ENCODE measurements around the gene DOP1B. TPM values are rescaled to one million over a fixed set of nuclear protein-coding genes. Genes with fewer than 3 reads are reported as not detected.

DOP1B gene
- total RNA-seq, 1 donor = 16.3 TPM

- no peak for DNase-seq (ENCODE audit: insufficient read length, low spot score, missing footprints)
- peak overlapping the region; percentile 71 for H2AFZ ChIP-seq (ENCODE audit: low read length)
- H4K20me1 ChIP-seq (ENCODE audit: insufficient read depth, low read length) = no peaks in the 10 kb centered on the region
- H3K27ac ChIP-seq (ENCODE audit: low read depth, low read length) = no peak overlapping the region
- peak overlapping the region; percentile 27 for H3K4me2 ChIP-seq (ENCODE audit: insufficient read depth, low read length)
- H3K9me3 ChIP-seq (ENCODE audit: low read depth, low read length) = no peaks in the 10 kb centered on the region
- H3K4me1 ChIP-seq (ENCODE audit: insufficient read depth, low read length) = peaks cover 6% of the 10 kb centered on the region
- no peaks in the 10 kb centered on the region for H3K36me3 ChIP-seq (ENCODE audit: insufficient read depth, low read length)
- no peaks in the 10 kb centered on the region for H3K79me2 ChIP-seq (ENCODE audit: insufficient read depth, low read length)
- peak overlapping the region; percentile 38 for H3K4me3 ChIP-seq (ENCODE audit: insufficient read depth, low read length)
- TF ChIP-seq, protein P1, sequence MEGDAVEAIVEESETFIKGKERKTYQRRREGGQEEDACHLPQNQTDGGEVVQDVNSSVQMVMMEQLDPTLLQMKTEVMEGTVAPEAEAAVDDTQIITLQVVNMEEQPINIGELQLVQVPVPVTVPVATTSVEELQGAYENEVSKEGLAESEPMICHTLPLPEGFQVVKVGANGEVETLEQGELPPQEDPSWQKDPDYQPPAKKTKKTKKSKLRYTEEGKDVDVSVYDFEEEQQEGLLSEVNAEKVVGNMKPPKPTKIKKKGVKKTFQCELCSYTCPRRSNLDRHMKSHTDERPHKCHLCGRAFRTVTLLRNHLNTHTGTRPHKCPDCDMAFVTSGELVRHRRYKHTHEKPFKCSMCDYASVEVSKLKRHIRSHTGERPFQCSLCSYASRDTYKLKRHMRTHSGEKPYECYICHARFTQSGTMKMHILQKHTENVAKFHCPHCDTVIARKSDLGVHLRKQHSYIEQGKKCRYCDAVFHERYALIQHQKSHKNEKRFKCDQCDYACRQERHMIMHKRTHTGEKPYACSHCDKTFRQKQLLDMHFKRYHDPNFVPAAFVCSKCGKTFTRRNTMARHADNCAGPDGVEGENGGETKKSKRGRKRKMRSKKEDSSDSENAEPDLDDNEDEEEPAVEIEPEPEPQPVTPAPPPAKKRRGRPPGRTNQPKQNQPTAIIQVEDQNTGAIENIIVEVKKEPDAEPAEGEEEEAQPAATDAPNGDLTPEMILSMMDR (IDR thresholded peaks at IDR 0.05; ENCODE audit: extremely low read depth, low read depth, low read length) = no peak
- peaks cover 7% of the 10 kb centered on the region for H3K27me3 ChIP-seq (ENCODE audit: insufficient read depth, low read length)
These were observed 42.8 kb upstream of the DOP1B start for GRCh38 chr21:36113647-36114428.

DNA sequence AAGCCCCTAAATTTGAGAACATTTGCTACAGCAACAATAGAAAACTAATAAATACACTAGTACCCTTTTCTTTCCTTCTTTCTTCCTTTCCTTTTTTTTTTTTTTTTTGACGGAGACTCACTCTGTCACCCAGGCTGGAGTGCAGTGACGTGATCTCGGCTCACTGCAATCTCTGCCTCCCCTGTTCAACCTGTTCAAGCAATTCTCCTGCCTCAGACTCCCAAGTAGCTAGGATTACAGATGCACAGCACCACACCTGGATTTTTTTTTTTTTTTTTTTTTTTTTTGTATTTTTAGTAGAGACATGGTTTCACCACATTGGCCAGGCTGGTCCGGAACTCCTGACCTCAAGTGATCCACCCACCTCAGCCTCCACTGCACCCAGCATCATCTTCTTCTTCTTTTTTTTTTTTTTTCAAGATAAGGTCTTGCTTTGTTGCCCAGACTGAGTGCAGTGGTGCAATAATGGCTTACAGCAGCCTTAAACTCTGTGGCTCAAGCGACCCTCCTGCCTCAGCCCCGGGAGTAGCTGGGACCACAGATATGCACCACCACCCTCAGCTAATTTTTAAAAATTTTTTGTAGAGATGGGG, 41.4 kb upstream of the DOP1B start:
- H3K9me3 ChIP-seq (ENCODE audit: low read depth, low read length) = no peaks in the 10 kb centered on the region
- H4K20me1 ChIP-seq (ENCODE audit: insufficient read depth, low read length) = no peaks in the 10 kb centered on the region
- H3K79me2 ChIP-seq (ENCODE audit: insufficient read depth, low read length) = no peaks in the 10 kb centered on the region
- no peaks in the 10 kb centered on the region for H3K27me3 ChIP-seq (ENCODE audit: insufficient read depth, low read length)
- no peak overlapping the region for H3K27ac ChIP-seq (ENCODE audit: low read depth, low read length)
- DNase-seq (ENCODE audit: insufficient read length, low spot score, missing footprints) = no peak
- H3K36me3 ChIP-seq (ENCODE audit: insufficient read depth, low read length) = no peaks in the 10 kb centered on the region
- no peak overlapping the region for H2AFZ ChIP-seq (ENCODE audit: low read length)
- peaks cover 6% of the 10 kb centered on the region for H3K4me1 ChIP-seq (ENCODE audit: insufficient read depth, low read length)
- TF ChIP-seq, protein P1 (IDR thresholded peaks at IDR 0.05; ENCODE audit: extremely low read depth, low read depth, low read length) = no peak
- no peak overlapping the region for H3K4me2 ChIP-seq (ENCODE audit: insufficient read depth, low read length)
- H3K4me3 ChIP-seq (ENCODE audit: insufficient read depth, low read length) = no peak overlapping the region

DNA sequence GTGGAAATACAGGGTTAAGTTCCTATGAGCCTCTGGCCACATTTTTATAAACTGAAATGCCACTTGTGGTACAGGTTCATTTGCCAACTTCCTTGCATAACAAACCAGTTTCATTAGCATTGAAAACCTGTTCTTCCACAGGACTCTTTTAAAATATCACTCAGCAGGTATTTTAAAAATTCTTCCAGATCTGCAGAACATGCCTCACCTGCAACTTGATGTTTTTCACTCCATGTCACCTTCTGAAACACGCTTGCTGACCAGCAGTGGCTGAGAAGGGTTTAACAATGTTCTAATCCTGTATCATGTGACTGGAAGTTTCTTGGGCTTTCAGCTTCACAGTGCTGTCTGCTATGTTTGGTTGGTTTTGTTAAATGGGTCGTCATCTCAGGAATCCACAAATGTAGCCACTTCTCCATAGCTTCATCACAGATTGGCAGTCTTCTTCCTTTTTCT, 39.3 kb upstream of the DOP1B start:
- Histone ChIP-seq H2AFZ (ENCODE audit: low read length) (no peak overlapping the region), H3K4me3 (ENCODE audit: insufficient read depth, low read length) (no peak overlapping the region), H3K79me2 (ENCODE audit: insufficient read depth, low read length) (no peaks in the 10 kb centered on the region), H3K4me2 (ENCODE audit: insufficient read depth, low read length) (no peak overlapping the region), H4K20me1 (ENCODE audit: insufficient read depth, low read length) (no peaks in the 10 kb centered on the region), H3K36me3 (ENCODE audit: insufficient read depth, low read length) (no peaks in the 10 kb centered on the region), H3K27me3 (ENCODE audit: insufficient read depth, low read length) (no peaks in the 10 kb centered on the region), H3K27ac (ENCODE audit: low read depth, low read length) (no peak overlapping the region), H3K4me1 (ENCODE audit: insufficient read depth, low read length) (peaks cover 6% of the 10 kb centered on the region), H3K9me3 (ENCODE audit: low read depth, low read length) (no peaks in the 10 kb centered on the region)
- TF ChIP-seq, protein P1 (IDR thresholded peaks at IDR 0.05; ENCODE audit: extremely low read depth, low read depth, low read length) = no peak
- no peak for DNase-seq (ENCODE audit: insufficient read length, low spot score, missing footprints)

DNA sequence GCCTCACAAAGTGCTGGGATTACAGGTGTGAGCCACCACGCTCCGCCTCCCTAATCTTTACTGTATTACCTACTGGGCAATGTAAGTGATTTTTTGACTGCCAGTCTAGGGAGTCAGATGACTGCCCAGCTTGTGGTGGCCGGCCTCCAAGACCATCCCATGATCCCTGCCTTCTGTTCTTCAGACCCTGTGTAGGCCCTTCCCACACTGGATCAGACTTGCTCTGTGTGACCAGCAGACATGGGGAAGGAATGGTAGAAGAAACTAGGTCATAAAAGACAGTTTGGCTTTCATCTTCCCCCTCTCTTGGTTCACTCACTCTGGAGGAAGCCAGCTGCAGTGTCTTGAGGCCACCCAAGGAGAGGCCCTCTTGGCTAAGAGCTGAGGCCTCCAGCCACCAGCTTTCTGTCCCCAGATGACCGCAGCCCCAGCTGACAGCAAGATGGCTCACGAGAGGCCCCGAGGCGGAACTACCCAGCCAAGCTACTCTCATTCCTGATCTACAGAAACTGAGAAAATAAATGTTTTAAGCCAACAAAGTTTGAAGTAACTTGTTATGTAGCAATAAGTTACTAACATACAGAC, 36.2 kb upstream of the DOP1B start:
- Histone ChIP-seq H4K20me1 (ENCODE audit: insufficient read depth, low read length) (no peaks in the 10 kb centered on the region), H3K4me1 (ENCODE audit: insufficient read depth, low read length) (no peaks in the 10 kb centered on the region), H3K4me2 (ENCODE audit: insufficient read depth, low read length) (no peak overlapping the region), H3K36me3 (ENCODE audit: insufficient read depth, low read length) (no peaks in the 10 kb centered on the region), H3K79me2 (ENCODE audit: insufficient read depth, low read length) (no peaks in the 10 kb centered on the region), H2AFZ (ENCODE audit: low read length) (peak overlapping the region; percentile 82), H3K4me3 (ENCODE audit: insufficient read depth, low read length) (no peak overlapping the region), H3K9me3 (ENCODE audit: low read depth, low read length) (no peaks in the 10 kb centered on the region), H3K27ac (ENCODE audit: low read depth, low read length) (no peak overlapping the region), H3K27me3 (ENCODE audit: insufficient read depth, low read length) (no peaks in the 10 kb centered on the region)
- TF ChIP-seq, protein P1 (IDR thresholded peaks at IDR 0.05; ENCODE audit: extremely low read depth, low read depth, low read length) = no peak
- DNase-seq (ENCODE audit: insufficient read length, low spot score, missing footprints) = no peak
